T-helper 1 cell (primary cell): ENCODE measurements around the gene PRDX5.

Experiments
- DNase-seq, 5 donors: peaks; one replicate each; pipeline ENCODE4 v3.0.0-alpha.2; 2012 to 2020

PRDX5 gene

GRCh38 chr11:64327993-64328392 lies 10.1 kb downstream of the PRDX5 start:
- DNase-seq = no peak

GRCh38 chr11:64330888-64331287 lies 13.0 kb downstream of the PRDX5 start:
- no peak for DNase-seq

GRCh38 chr11:64331569-64332371 lies 13.8 kb downstream of the PRDX5 start:
- peak in 4 of 5 donors; percentile 43 to 86 (median 46) for DNase-seq

GRCh38 chr11:64333556-64333955 lies 15.6 kb downstream of the PRDX5 start:
- no peak for DNase-seq

GRCh38 chr11:64334764-64335735 lies 17.1 kb downstream of the PRDX5 start:
- DNase-seq = no peak

- DNase-seq = no peak
Measured at GRCh38 chr11:64337538-64338249, 19.8 kb downstream of the PRDX5 start.

GRCh38 chr11:64338716-64339115 lies 20.8 kb downstream of the PRDX5 start:
- no peak for DNase-seq

- no peak for DNase-seq
Measured at GRCh38 chr11:64339286-64339685, 21.4 kb downstream of the PRDX5 start.

- DNase-seq = peak; percentile 84 to 90 (median 84)
Measured at GRCh38 chr11:64339754-64340408, 22.0 kb downstream of the PRDX5 start, which contains the start of gene CCDC88B. Gene CCDC88B, plus strand, starts transcription at chr11:64340204. Its CDS starts 63 bp downstream, at chr11:64340267.

GRCh38 chr11:64340671-64341335 lies 22.9 kb downstream of the PRDX5 start:
- DNase-seq = peak; percentile 52 to 75 (median 66)

GRCh38 chr11:64341429-64341828 lies 23.5 kb downstream of the PRDX5 start:
- no peak for DNase-seq

- DNase-seq = peak; percentile 74 to 91 (median 85)
Measured at GRCh38 chr11:64341851-64342791, 24.2 kb downstream of the PRDX5 start.

GRCh38 chr11:64342869-64343745 lies 25.2 kb downstream of the PRDX5 start:
- DNase-seq = peak in 1 of 5 donors; percentile 39

GRCh38 chr11:64343767-64344559 lies 26.0 kb downstream of the PRDX5 start:
- DNase-seq = no peak

- DNase-seq = no peak
Measured at GRCh38 chr11:64344787-64345186, 26.9 kb downstream of the PRDX5 start.

GRCh38 chr11:64347193-64347867 lies 29.4 kb downstream of the PRDX5 start:
- no peak for DNase-seq

GRCh38 chr11:64348383-64349024 lies 30.6 kb downstream of the PRDX5 start:
- no peak for DNase-seq
